Endometrial microvascular endothelial cells (primary cell): ENCODE measurements around the gene NTN5. TPM values are rescaled to one million over a fixed set of nuclear protein-coding genes. Genes with fewer than 3 reads are reported as not detected.
"Not testable (repeated sequence)": the region's sequence is repeated elsewhere in the genome, so short reads cannot be mapped to it uniquely, and the experiment has no call there.

ENCODE experiments used
- in situ Hi-C: cut with HindIII; loops from 2 replicates; pipeline ENCODE4 v1.10.0; 2017; ENCODE audit warnings: low sequenced_read_pairs, low pct_unique_long_range_greater_than_20kb; ENCODE audit errors: inconsistent ontology term
- total RNA-seq: library from RNA; depleted of rRNA; stranded (reverse); fragments of >200 nt; gene quantifications from one replicate; pipeline ENCODE4 v1.2.3, GENCODE V29; 2015; ENCODE audit errors: inconsistent ontology term

NTN5 gene
- total RNA-seq, 1 donor from 2014 or later = not detected

- in situ Hi-C loops = no loop called here
Observed at GRCh38 chr19:48703316-48703715, 30.5 kb upstream of the NTN5 start.

DNA sequence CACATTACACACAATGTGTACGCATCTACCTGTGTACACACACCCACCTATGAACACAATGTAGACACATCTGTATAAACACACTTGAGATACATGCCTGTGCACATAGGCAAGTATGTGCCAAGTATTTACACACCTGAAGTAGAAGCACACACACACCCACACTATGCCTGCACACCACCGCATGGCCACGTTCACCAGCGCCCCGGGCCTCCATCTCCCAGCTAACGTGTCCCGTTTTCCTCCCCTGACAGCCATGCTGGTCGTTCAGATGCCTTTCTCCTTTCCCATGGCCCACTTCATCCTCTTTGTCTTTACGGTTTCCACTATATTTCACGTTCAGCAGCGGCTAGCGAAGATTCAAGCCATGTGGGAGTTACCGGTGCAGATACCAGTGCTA, 29.9 kb upstream of the NTN5 start:
- in situ Hi-C loops = no loop called here

- in situ Hi-C loops = no loop called here
Observed at GRCh38 chr19:48698046-48698445, 25.2 kb upstream of the NTN5 start.

DNA sequence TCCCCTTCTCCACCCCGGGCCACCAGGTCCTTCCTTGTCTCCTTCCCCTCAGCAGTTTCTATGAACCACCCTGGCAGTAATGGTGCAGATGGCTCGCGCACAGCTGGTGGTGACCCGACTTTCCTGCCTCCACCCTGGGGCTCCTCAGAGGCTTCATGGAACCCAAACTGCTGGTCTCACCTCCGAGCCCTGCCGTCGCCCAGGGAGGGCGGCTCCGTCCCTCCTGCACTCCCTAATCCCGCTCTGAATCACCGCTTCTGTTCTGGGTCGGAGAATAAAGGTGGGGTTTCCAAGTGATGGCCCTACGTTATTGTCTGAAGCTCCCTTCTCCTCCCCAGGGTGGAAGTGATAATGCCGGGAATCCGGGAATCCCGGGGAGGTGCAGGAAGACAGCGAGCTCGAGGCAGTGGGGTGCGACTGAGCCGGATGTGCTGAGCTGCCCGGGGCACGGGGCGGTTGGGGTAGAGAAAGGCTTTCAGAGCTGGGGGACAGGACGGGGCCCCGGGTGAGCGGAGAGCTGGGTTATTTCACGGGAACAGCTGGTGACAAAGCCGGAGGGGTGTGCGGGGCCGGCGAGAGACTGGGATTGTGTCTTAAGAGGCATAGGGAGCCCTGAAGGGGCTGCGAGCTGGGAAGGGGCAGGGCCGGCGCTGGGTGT, 23.7 kb upstream of the NTN5 start:
- in situ Hi-C loops = no loop called here

DNA sequence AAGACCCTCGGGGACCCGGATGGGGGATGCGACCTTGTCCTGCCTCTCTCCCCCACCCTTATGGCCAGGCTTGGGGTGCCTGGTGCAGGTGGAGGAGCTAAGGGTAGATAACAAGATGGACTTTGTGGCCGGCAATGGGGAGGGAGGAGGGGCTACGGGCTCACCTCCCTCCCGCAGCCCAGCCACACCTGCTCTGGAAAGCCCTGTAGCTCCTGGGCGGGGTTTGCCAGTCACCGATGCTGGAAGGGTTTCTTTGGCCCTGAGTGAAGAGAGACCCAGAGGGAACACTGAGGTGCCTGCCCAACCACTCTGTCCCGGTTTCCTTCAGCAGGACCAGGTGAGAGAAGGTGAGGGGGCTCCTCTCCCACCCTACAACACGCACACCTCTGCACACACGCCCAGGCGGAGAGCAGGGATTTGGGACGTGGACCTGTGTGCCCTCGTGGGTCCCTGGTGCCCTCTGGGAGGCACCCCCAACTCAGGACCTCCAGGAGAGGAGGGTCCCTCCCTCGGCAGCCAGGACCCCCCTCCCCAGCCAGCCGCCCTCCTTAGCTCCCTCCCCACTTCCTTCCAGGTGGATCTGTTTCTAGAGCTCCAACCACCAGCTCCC, 23.0 kb upstream of the NTN5 start, which contains the start of gene FUT2:
TSS of gene FUT2 (plus strand) at position 229 of the 610 bp plus-strand sequence. CDS start 6,986 bp downstream, outside the sequence.
- in situ Hi-C loops = no loop called here

- in situ Hi-C loops = not testable (repeated sequence)
Observed at GRCh38 chr19:48693629-48694028, 20.8 kb upstream of the NTN5 start.

- in situ Hi-C loops = no loop called here
Observed at GRCh38 chr19:48689449-48689848, 16.6 kb upstream of the NTN5 start.

DNA sequence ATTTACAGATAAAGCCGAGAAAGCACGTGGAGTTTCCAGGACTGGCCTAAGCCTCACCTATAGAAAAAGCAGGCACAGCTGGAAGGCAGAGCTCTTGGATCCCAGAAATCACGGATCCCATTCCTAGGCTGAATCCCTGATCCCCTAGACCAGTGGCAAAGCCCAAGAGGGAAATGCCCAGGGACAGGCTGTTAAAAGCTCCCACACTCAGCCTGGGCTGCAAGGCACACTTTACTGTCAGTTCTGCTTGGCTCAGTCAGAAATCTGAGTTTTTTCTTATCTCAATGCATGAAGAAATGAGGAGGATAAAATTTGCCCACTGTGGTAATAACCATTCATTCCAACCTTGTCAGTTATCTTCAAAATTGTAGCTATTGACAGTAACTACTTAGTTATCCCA, 15.0 kb upstream of the NTN5 start:
- in situ Hi-C loops = no loop called here

DNA sequence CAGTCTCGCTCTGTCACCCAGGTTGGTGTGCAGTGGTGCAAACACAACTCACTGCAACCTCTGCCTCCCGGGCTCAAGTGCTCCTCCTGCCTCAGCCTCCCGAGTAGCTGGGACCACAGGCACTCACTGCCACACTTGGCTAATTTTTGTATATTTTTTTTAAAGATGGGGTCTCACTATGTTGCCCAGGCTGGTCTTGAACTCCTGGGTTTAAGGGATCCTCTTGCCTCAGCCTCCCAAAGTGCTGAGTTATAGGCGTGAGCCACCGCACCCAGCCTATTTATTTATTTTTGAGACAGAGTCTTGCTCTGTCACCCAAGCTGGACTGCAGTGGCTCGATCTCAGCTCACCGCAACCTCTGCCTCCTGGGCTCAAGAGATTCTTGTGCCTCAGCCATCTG, 13.8 kb upstream of the NTN5 start:
- in situ Hi-C loops = not testable (repeated sequence)

- in situ Hi-C loops = no loop called here
Observed at GRCh38 chr19:48686088-48686487, 13.3 kb upstream of the NTN5 start.

- in situ Hi-C loops = no loop called here
Observed at GRCh38 chr19:48685583-48685982, 12.8 kb upstream of the NTN5 start.

- in situ Hi-C loops = no loop called here
Observed at GRCh38 chr19:48683349-48683748, 10.5 kb upstream of the NTN5 start.

- in situ Hi-C loops = no loop called here
Observed at GRCh38 chr19:48681127-48681470, 8.3 kb upstream of the NTN5 start.

DNA sequence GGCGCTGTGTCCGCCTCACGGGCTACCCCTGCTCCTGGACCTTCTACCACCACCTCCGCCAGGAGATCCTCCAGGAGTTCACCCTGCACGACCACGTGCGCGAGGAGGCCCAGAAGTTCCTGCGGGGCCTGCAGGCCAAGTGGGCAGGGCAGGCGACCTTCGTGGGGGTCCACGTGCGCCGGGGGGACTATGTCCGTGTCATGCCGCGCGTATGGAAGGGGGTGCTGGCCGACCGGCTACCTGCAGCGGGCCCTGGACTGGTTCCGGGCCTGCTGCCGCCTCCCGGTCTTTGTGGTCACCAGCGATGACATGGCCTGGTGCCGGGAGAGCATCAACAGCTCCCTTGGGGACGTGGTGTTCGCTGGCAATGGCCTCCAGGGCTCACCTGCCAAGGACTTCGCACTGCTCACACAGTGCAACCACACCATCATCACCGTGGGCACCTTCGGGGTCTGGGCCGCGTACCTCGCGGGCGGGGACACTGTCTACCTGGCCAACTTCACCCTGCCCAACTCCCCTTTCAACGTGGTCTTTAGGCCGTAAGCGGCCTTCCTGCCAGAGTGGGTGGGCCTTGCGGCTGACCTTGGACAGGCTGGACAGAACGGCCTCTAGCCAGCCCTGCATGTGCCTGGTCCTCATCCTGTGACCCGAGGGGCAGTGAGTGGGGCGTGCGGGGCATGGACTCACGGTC, 7.8 kb upstream of the NTN5 start:
- in situ Hi-C loops = no loop called here

GRCh38 chr19:48680006-48680405, 7.2 kb upstream of the NTN5 start:
- in situ Hi-C loops = not testable (repeated sequence)

GRCh38 chr19:48678201-48678600, 5.4 kb upstream of the NTN5 start:
- in situ Hi-C loops = no loop called here

DNA sequence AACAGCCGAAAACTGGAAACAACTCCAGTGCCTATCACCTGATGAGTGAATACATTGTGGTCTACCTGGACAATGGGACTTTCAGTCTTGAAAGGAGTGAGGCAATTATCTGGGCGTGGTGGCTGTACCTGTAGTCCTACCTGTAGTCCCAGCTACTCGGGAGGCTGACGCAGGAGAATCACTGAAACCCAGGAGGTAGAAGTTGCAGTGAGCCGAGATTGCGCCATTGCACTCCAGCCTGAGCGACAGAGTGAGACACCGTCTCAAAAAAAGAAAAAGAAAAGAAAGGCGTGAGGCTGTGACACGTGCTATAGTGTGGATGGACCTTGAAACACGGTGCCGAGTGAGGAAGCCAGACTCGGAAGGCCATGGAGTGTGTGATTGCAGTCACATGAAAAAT, 4.1 kb upstream of the NTN5 start:
- in situ Hi-C loops = no loop called here

DNA sequence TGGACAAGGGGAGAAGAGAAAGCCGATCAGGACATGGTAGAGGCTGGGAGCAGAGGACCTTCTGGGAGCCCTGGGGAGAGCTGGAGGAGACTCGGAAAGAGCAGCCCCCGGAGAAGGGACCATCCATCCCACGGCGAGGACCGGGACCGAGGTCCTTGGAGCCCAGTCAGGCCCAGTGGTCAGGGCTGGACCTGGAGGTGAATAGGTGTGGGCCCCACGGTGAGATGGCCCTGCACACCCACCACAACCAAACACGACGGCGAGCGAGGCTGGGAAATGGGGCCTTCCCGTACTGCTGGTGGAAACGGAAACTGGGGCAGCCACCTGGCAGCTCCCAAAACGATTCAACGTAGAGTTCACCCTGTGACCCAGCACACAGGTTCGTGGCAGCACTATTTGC, 3.7 kb upstream of the NTN5 start:
- in situ Hi-C loops = no loop called here

- in situ Hi-C loops = no loop called here
Observed at GRCh38 chr19:48674921-48675824, 2.4 kb upstream of the NTN5 start.
